Upper lobe of right lung (tissue), 1 donor: Measurements from ENCODE around the gene SWT1. TPM values are rescaled to one million over a fixed set of nuclear protein-coding genes. Genes with fewer than 3 reads are reported as not detected.
A peak's percentile ranks its signal among the peaks of the same experiment; 100 is the strongest.

Experiments
- ATAC-seq: fragments of 200-7000 bp; cut with Tn5 transposase; one replicate; pipeline ENCODE4 v1.9.1; 2020; ENCODE audit warnings: mild to moderate bottlenecking, moderate library complexity
- DNase-seq: peaks from one replicate; pipeline ENCODE4 v3.0.0-alpha.2; 2020
- H3K27ac ChIP-seq: fragments of 200-600 bp; one replicate; pipeline ENCODE4 v1.8.0; 2022
- H3K27me3 ChIP-seq: fragments of 200-600 bp; one replicate; pipeline ENCODE4 v1.8.0; 2022; ENCODE audit warnings: mild to moderate bottlenecking
- H3K36me3 ChIP-seq: fragments of 200-600 bp; one replicate; pipeline ENCODE4 v1.8.0; 2022
- H3K4me1 ChIP-seq: fragments of 200-600 bp; one replicate; pipeline ENCODE4 v1.8.0; 2022
- H3K4me3 ChIP-seq: fragments of 200-600 bp; one replicate; pipeline ENCODE4 v1.8.0; 2022; ENCODE audit warnings: mild to moderate bottlenecking
- H3K9me3 ChIP-seq: fragments of 200-600 bp; one replicate; pipeline ENCODE4 v1.8.0; 2022
- CTCF ChIP-seq: fragments of 200-600 bp; IDR thresholded peaks from one replicate; pipeline ENCODE4 v1.8.0; 2022; ENCODE audit warnings: antibody characterized with exemption
- intact Hi-C: fragments of 100-400 bp; cut with DNase I; formaldehyde crosslinking; loops from one replicate; pipeline ENCODE4 v1.11.0; 2022
- total RNA-seq: library from RNA; stranded (reverse); fragmentation: NEBNext Ultra II Directional; extraction: Animal tissue kit (Norgen Biotek cat#: 25700); gene quantifications from one replicate; pipeline ENCODE4 v1.2.1, GENCODE V29; 2021
- donor health status: DM: no; HTN: yes; CAD: no; lungs with severe emphysema.

SWT1 gene
- total RNA-seq, 1 donor from 2014 or later, result 7.2 TPM

GRCh38 chr1:185325413-185325812 is 168.4 kb downstream of the SWT1 start:
- intact Hi-C loops, result no loop called here
- Histone ChIP-seq H3K36me3 (no peaks in the 10 kb centered on the region), H3K4me1 (no peaks in the 10 kb centered on the region), H3K27ac (no peak overlapping the region), H3K27me3 (no peaks in the 10 kb centered on the region), H3K4me3 (no peak overlapping the region), H3K9me3 (no peaks in the 10 kb centered on the region)
- no peak for TF ChIP-seq CTCF
- ATAC-seq, result peak; percentile 81
- no peak for DNase-seq

GRCh38 chr1:185328255-185328654 is 171.3 kb downstream of the SWT1 start:
- no peaks in the 10 kb centered on the region for H3K9me3 ChIP-seq
- no peaks in the 10 kb centered on the region for H3K27me3 ChIP-seq
- peak; percentile 17 for ATAC-seq
- no peaks in the 10 kb centered on the region for H3K4me1 ChIP-seq
- TF ChIP-seq CTCF, result no peak
- H3K27ac ChIP-seq, result no peak overlapping the region
- no peak for DNase-seq
- no peak overlapping the region for H3K4me3 ChIP-seq
- no peaks in the 10 kb centered on the region for H3K36me3 ChIP-seq
- intact Hi-C loops, result no loop called here

GRCh38 chr1:185334182-185334581 is 177.2 kb downstream of the SWT1 start:
- no peak for TF ChIP-seq CTCF
- peaks cover 10% of the 10 kb centered on the region for H3K4me1 ChIP-seq
- H3K27ac ChIP-seq, result no peak overlapping the region
- H3K4me3 ChIP-seq, result no peak overlapping the region
- no peaks in the 10 kb centered on the region for H3K9me3 ChIP-seq
- DNase-seq, result no peak
- intact Hi-C loops, result no loop called here
- ATAC-seq, result no peak
- H3K27me3 ChIP-seq, result no peaks in the 10 kb centered on the region
- H3K36me3 ChIP-seq, result no peaks in the 10 kb centered on the region

GRCh38 chr1:185337246-185337645 is 180.3 kb downstream of the SWT1 start:
- no peak for DNase-seq
- no peak overlapping the region for H3K4me3 ChIP-seq
- intact Hi-C loops, result no loop called here
- peaks cover 10% of the 10 kb centered on the region for H3K4me1 ChIP-seq
- H3K9me3 ChIP-seq, result no peaks in the 10 kb centered on the region
- ATAC-seq, result peak; percentile 56
- no peaks in the 10 kb centered on the region for H3K27me3 ChIP-seq
- no peak for TF ChIP-seq CTCF
- peak overlapping the region; percentile 37 for H3K27ac ChIP-seq
- no peaks in the 10 kb centered on the region for H3K36me3 ChIP-seq

- no peaks in the 10 kb centered on the region for H3K9me3 ChIP-seq
- H3K4me1 ChIP-seq, result peaks cover 10% of the 10 kb centered on the region
- peak overlapping the region; percentile 12 for H3K27ac ChIP-seq
- intact Hi-C loops, result no loop called here
- H3K4me3 ChIP-seq, result no peak overlapping the region
- ATAC-seq (peak; percentile 90), DNase-seq (no peak)
- H3K36me3 ChIP-seq, result no peaks in the 10 kb centered on the region
- no peaks in the 10 kb centered on the region for H3K27me3 ChIP-seq
- no peak for TF ChIP-seq CTCF
These were observed 182.0 kb downstream of the SWT1 start for GRCh38 chr1:185338719-185339622.
